DMS114 treated with DMSO at 0.1 percent for 48 hours (cell line): ENCODE measurements around the gene SCNN1B.
"Not testable (repeated sequence)": the region's sequence is repeated elsewhere in the genome, so short reads cannot be mapped to it uniquely, and the experiment has no call there.

Source experiments
- DNase-seq: peaks from one replicate; lab custom pipeline; 2025; ENCODE audit not compliant: unreplicated experiment; lab: John Stamatoyannopoulos, UW

The SCNN1B gene

GRCh38 chr16:23288726-23289512 is 13.2 kb upstream of the SCNN1B start:
- DNase-seq, result no peak

- no peak for DNase-seq
Measured at GRCh38 chr16:23290189-23291062, 11.7 kb upstream of the SCNN1B start.

- no peak for DNase-seq
Measured at GRCh38 chr16:23293016-23293415, 9.1 kb upstream of the SCNN1B start.

- DNase-seq, result no peak
Measured at GRCh38 chr16:23294260-23294659, 7.8 kb upstream of the SCNN1B start.

- DNase-seq, result no peak
Measured at GRCh38 chr16:23296994-23297393, 5.1 kb upstream of the SCNN1B start.

GRCh38 chr16:23298290-23298915 is 3.7 kb upstream of the SCNN1B start:
- no peak for DNase-seq

GRCh38 chr16:23299815-23300214 is 2.3 kb upstream of the SCNN1B start:
- DNase-seq, result not testable (repeated sequence)

- no peak for DNase-seq
Measured at GRCh38 chr16:23301251-23302044, 654 bp upstream of the SCNN1B start.

- DNase-seq, result no peak
Measured at GRCh38 chr16:23303685-23304084, 1.6 kb downstream of the SCNN1B start.

- DNase-seq, result no peak
Measured at GRCh38 chr16:23304620-23305019, 2.5 kb downstream of the SCNN1B start.

- no peak for DNase-seq
Measured at GRCh38 chr16:23306199-23307100, 4.3 kb downstream of the SCNN1B start.

GRCh38 chr16:23310217-23310616 is 8.1 kb downstream of the SCNN1B start:
- DNase-seq, result no peak

GRCh38 chr16:23310744-23311143 is 8.6 kb downstream of the SCNN1B start:
- no peak for DNase-seq

GRCh38 chr16:23316232-23316631 is 14.1 kb downstream of the SCNN1B start:
- no peak for DNase-seq

GRCh38 chr16:23316634-23317265 is 14.6 kb downstream of the SCNN1B start:
- no peak for DNase-seq

- no peak for DNase-seq
Measured at GRCh38 chr16:23317266-23317661, 15.2 kb downstream of the SCNN1B start.

GRCh38 chr16:23317751-23318150 is 15.6 kb downstream of the SCNN1B start:
- DNase-seq, result no peak

- DNase-seq, result no peak
Measured at GRCh38 chr16:23318639-23319038, 16.5 kb downstream of the SCNN1B start.

GRCh38 chr16:23319861-23320615 is 17.9 kb downstream of the SCNN1B start:
- no peak for DNase-seq
